Activated T-helper 9 cell treated with anti-CD3 and anti-CD28 coated beads, Interleukin-2, amount 50 U/mL, for 16 hours (primary cell): Measurements from ENCODE around the gene TNIP2.

Source experiments
- DNase-seq: peaks from one replicate; pipeline ENCODE4 v3.0.0-alpha.2; 2020; ENCODE audit warnings: low read depth

The TNIP2 gene

GRCh38 chr4:2755821-2756690 is at the start of gene TNIP2:
Gene TNIP2 (minus strand): TSS chr4:2756336. CDS start chr4:2756289, 47 bp downstream.
- DNase-seq: peak; percentile 73

DNA sequence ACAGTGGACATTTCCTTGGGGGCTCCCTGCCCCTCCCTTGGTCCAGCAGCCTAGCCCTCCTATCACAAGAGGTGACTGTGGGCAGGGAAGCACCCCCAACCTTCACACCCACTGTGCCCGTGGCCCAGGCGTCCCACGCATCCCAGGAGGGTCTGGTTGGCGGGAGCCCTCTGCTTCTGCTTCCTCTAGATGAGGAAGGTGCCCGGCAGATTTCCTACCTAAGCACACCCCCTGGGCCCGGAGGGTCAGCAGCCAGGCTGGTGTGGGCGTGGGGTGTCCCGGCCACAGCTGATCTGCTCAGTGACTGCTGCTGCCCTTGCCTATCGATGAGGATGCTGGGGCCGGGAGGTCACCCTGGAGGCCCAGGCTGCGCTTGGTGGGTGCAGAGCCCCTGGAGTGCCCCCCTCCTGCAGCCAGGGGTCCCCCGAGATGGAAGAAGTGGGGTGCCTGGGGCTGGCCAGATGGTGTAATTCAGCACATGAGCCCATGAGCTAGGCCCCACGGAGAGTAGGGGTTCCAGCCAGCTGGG is 48.9 kb upstream of the TNIP2 start:
- no peak for DNase-seq

DNA sequence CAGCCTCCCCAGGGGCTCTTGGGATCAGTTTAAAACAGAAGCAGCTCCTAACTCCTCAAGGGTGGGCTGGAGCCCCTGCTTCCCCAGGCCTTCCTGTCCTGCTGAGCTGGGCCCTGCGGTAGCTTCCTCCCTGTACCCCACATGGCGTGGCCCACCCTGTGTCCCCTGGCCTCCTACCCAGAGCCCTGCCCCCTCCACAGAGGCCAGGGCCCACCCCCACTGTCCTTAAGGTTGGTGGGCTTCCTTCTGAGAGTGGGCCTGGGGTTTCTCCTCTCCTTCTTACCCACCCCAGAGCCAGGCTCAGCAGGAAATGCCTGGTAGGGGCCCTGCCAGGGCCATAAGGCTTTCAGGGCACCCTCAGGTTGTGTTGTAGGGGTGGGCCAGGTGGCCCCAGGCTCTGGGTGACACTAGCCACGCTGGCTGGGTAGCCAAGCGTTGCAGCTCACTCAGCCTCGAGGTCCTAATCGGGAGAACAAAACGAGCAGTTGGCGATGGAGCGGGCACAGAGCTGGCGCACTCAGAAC is 48.4 kb upstream of the TNIP2 start:
- DNase-seq: no peak

- DNase-seq: no peak
These were observed 47.7 kb upstream of the TNIP2 start for GRCh38 chr4:2803624-2804448.

GRCh38 chr4:2802618-2803531 is 46.7 kb upstream of the TNIP2 start:
- no peak for DNase-seq

DNA sequence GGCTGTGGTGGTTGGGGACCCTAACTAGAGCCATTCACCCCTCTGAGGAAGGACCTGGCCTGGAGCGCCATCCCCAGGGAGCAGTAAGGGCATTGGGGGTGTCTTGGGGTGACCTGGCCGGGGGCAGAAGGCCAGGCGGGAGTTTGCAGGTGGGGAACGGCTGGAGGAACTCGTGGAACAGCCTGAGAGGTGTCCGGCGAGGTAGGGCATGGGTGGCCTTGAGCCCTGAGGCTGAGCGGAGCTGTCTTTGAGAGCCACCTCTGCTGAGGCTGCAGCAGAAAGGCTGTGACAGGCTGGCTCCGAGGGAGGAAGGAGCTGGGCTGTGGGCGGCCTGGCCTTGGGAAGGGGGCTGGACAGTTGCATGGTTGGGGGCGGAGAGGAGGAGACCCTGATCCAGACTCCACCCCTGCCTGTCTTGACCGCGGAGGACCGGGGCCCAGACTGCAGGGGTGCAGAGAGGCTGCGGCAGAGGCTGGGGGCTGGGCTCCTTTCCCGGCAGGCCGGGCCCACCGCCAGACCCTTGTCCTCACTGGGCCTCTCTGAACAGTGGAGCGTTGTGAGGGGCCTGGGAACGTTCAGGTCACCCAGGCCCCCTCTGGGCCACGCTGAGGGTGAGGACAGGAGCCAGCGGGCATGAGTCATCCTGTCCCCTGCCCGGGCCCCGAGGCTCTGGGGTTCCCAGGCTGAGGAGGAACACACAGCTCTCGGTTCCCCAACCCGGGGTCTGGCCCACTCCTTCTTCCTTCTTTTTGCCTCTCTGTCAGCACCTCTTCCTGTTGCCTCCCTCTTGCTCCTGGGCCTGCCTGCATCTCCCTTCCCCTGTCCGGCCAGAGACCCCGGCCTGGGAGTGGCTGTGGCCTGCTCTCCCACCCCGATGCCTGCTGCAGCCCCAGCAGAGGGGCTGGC is 44.8 kb upstream of the TNIP2 start:
- no peak for DNase-seq

GRCh38 chr4:2799971-2800690 is 44.0 kb upstream of the TNIP2 start:
- no peak for DNase-seq

GRCh38 chr4:2799224-2799911 is 43.2 kb upstream of the TNIP2 start:
- no peak for DNase-seq

DNA sequence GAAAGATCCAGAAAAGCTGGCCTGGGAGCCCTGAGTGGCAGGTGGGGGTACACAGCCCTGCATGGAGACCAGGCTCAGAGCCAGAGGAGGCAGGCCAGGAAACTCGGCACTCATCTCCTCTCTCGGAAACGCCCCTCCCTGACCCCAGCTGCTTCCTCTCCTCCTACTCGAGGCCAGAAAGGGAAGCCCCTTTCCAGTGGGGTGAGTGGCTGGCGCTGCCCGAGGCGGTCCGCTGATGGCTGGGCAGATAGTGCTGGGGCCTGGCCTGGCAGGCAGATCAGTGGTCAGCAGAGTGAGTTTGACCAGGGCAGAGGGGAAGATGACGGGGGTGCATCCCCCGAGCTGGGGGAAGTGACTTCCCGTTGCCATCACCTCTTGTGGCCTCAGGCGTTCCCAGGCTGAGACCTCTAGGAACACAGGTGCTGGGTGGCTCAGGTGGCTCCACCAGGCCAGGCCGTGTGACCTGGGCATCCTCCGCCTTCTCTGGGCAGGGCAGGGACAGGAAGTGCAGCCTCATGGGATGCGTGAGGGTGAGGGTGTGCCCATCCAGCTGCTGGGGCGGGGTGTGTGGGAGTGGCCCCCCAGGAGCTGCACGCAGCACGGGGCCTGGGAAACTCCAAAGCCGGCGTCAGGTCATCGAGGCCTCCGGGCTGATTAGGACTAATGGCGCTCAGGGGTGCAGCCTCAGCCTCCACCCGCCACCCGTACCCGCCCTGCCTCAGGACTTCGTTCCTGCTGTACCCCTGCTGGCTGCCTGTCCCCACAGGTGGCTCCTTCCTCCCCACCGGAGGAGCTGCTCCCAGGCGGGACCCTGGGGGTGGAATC is 42.5 kb upstream of the TNIP2 start:
- DNase-seq: no peak

- peak; percentile 29 for DNase-seq
These were observed 41.6 kb upstream of the TNIP2 start for GRCh38 chr4:2797545-2798305.

GRCh38 chr4:2796849-2797544 is 40.9 kb upstream of the TNIP2 start:
- DNase-seq: no peak

DNA sequence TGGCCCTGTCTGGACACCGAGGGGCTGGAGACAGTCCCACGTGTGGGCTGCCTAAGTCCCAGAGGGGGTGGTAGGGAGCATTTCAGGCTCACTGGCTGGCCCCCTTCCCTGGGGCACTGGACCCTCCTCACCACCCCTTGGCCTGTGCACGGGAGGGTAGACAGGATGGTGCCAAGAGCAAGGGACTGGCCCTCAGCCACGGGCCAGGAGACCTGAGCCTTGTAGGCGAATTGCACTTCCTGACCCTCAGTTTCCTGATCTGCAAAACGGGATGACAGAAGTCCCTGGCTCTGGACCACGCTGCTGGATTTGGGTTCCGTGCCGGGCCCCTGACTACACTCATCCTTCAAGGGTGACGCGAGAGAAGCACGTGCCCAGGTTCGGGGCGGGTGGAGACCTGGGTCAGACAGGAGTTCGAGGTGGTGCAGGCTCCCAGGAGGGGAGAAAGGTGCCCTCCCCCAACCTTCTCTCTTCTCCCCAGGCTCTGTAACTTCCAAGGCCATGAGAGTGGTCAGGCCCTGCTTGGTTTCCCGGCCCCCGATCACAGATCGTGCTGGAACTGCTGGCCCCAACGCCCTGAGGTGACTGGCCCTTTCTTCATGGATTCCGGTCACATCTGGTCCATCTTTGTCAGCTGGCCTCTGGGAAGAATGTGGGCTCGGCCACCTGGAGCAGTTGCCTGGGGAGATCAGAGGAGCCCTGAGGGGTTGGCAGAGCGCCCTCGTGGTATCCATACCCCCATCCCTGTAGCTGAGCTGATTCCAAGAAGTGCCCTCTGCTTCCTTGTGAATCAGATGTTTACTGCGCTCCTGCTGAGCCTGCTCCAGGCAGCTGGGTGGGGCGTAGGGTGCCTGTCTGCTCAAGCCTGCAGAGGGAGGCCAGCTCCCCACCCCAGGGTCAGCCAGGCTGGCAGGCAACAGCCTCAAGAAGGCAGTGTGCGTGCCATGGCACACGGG is 40.0 kb upstream of the TNIP2 start:
- DNase-seq: no peak

- no peak for DNase-seq
These were observed 39.3 kb upstream of the TNIP2 start for GRCh38 chr4:2795300-2795892.

DNA sequence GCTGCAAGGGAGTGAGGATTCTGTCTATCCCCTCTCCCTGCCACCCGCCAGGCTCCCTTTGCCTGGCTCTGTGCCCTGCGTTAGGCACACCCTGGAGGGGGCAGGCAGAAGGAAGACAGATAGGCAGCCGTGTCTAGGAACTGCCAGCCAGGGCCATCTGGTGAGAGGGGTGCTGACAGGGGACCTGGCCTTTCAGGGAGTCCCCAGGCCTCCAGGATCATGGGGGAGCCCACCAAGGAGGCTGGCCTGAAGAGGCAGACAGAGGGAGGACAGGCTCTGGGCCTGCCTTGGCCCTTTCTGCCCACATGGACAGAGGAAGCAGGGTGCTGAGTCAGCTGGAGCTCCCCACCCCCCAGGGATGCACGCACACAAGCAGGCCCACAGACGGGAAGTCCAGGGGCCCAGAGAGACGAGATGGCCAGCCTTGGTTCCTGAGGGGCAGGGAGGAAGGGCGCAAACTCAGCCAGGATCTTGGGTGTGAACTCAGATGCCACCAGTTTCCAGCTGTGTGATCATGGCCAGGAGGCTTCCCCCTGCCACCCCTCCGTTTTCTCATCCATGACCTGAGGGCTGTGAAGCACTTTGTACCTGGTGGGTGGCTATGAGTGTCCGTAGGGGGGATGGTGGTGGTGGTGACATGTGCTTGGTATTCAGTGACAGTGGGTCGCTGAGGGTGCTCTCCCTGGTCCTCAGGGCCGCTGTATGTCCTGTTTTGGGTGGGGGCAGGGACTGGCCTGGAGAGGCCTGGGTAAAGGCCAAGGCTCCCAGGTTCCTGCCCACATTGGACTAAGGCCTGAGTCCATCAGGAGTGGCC is 38.6 kb upstream of the TNIP2 start:
- no peak for DNase-seq
